Activated T-cell treated with anti-CD3 and anti-CD28 coated beads, Interleukin-2, amount 50 U/mL, for 48 hours (primary cell): Measurements from ENCODE around the gene ITSN2.

Experiments used
- DNase-seq, 2 experiments: peaks; one replicate each; pipeline ENCODE4 v3.0.0-alpha.2; 2020

The ITSN2 gene

DNA sequence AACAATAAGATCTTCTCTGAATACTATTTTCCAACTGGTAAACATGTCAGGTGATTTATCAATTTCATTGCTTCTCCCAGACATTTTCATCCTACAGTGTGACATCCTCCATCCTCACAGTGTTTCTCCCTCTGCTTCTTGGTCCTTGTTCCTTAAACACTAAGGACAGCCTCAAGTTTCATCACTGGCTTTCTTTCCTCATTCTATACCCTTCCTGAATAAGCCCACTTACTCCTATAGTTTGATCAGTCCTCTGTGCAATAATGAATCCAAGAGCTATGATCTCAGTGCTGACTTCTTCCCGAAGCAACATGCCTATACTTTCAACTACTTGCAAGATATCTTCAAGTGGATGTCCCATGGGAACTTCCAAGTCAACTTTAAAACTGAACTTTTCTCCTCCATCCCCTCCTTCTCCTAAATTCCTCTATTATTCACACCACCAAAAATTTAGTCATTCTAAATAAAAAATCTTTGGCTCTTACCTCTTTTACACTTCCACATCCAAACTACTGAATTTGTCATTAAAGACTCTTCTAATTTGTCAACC lies 97.8 kb downstream of the ITSN2 start:
- DNase-seq, result no peak

DNA sequence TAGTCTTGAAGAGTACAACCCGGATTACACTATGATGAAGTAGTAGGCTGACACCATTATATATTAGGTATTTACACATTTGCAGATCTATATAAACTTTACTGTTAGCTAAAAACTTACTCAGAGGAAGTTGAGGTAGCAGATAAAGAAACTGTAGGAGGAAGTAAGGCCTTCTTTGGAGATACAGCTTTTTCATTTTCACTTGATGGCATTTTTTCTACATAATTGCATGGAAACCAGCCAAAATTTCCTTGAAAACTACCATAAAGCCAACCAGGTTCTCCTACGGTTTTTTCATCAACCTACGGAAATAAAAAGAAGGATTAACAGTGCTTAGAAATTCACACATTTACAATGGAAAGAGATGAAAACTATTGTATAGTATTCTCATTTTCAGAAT lies 98.9 kb downstream of the ITSN2 start:
- no peak for DNase-seq

DNA sequence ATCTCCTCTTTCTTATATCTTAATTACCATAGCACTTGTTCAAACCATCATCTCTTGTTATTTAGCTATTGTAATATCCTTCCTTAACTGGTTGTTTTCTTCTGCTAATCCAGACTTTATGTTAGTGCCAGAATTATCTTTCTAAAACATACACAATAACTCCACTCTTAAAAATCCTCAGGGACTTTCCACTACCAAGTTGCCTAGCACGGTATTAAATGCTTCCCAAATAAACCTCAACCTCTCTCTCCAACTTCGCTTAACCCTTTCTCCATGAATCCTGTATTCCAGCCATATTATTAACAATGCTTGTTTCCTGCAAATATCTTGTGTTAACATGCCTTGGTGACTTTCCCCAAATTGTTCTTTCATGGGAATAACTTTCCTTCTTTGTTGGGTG lies 101.0 kb downstream of the ITSN2 start:
- no peak for DNase-seq

DNA sequence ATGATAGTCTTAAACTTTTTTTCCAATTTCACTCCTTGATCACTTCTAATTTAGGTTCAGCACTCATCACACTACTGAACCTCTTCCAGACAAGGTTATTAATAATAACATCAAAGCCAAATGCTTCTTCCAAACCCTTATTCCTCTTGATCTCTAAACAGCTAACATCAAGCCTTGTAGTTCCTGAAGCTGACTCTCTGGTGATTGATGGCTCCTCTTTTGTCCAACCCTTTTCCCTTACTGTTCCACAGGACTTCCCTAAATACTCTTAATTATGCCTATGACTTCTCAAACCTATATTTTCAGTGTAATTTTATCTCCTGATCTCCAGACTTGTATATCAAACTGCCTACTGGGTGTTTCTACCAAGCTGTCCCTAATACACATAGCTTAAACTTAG lies 101.6 kb downstream of the ITSN2 start:
- no peak for DNase-seq

DNA sequence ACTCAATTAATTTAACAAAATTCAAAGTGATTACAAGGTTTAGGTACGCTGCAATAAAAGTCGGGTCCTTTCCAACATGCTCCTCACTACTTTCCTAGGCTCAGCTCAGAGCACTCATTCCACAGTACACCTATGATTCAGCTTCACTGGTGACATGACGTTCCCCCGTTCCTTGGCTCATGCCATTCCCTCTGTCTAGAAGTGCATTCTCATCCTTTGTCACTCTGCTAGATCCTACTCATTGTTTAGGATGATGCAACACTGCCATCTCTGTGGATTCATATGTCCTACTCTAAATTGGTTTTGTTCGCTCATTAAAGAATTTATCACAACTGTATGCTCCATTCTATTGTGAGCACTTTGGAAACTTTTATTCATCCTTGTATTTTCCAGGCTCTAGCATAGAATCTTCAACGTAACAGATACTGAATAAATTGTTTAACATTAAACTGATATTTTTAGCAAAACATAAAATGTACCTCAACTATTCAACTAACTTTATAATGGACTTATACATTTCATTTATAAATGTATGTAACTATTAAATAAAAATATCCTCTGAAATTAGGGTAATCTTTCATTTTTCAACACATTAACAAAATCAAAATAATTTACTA lies 106.9 kb downstream of the ITSN2 start:
- DNase-seq, result no peak

DNA sequence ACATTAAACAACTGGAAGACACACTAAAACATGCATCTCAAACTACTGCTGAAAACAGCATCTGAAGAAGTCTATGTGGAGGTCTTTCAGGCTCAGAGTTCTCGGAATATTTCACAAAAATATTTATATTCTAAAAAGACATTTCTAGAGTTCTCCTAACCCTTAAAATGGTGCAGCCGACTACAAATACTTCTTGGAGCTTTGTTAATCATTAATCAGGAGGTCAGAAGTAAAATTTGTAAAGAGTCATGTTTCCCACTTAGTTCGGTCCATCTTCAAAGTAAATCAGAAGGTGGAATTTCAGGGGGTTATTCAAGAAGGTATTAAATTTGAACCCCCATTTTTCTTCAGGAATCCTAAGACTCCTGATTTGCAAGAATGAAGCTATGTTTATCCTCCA lies 112.7 kb downstream of the ITSN2 start:
- no peak for DNase-seq

DNA sequence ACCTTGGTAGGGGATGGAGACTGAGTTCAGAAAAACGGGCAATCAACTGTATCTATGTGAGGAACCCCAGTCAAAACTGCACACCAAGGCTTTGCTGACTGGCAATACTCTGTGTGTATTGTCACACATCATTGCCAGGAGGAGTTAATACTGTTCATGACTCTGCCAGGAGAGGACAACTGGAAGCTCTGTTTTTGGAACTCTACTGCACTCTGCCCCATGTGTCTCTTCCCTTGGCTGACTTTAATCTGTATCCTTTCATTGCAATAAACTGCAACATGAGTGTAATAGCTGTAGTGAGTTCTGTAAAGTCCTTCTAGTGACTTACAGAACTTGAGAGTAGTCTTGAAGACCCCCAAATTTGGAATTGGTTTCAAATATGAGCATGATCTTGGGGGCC lies 113.2 kb downstream of the ITSN2 start:
- no peak for DNase-seq

DNA sequence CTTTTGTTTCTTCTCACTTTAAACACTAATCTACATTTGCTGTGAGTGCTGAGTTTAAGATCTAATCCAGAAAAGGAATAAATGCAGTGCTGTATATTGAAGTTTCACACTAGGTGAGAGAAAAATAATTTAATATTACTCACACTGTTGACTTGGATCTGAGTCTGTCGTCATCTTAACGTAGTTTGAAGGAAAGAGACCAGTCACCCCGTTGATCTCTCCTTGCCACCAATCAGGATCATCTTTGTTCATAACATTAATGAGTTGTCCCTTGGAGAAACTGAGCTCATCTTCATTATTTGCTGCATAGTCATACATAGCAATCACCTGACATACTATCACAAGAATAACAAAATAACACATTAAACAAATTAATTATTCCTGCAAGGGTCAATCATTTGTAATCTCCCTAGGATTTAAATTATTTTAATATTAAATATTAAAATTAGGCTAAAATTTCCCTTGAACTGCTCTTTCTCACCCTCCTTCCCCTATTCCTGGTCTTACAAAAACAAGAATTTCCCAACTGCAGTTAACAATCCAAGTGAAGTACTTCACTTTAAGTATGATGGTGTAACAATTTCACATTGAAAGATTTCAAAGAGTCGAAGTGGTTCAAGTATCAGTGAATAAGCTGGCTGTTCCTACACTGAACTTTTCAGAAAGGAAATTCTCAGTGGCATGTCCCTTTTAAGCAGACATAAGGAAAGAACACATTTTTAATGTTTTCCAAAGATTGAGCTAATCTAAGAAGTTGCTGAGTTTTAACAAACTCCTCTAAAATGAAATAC lies 114.2 kb downstream of the ITSN2 start:
- DNase-seq, result no peak

DNA sequence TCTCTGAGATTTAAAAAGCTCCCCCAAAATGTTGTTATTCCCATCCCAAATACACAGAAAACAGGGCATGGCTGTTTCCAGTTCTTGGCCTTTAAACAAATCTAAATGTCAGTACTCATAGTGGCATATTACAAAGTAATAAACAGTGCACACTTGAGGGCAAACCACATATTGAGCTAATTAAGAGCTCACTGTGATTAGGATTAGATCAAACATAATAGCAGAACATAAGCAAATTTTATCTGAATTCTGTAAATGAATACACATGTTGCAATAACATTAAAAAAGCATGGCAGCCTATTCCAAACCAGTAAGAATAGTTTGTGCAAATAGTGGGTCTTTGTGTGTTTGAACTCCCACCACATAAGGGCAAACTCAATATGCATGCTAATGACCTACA lies 118.8 kb downstream of the ITSN2 start:
- DNase-seq, result no peak

DNA sequence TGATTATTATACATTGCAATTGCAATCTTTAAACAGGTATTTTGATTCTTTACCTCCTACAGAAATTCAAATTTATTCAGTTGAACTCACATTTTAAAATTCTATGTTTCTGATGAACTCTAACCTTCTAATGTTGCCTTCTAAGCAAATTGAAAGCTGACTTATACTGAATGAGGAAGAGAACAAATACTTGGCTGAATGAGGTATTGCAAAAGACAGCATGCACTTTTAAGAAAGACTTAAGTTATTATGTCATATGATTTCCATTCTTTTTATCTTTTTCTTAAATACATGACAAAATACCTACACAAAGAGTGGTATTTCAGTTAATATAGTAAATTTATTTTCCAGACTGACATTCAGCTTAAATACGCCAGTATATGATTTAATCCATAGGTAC lies 120.8 kb downstream of the ITSN2 start:
- DNase-seq, result no peak

DNA sequence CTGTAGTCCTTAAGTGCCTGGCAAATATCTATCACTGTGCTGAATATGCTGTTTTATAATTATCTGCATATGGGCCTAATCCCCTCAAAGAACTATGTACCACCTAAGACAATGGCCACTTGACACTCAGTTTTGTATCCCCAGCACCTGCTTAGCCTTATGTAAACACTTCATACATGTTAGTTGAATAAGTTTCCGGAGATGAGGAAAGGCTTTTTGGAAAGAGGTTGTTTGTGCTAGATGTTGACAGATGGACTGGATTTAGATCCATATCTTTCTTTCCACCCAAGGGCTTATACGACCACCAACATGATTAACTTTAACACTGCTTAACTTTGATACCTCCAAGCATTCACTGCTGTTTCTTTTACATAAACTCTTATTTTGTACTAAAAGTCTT lies 122.2 kb downstream of the ITSN2 start:
- no peak for DNase-seq

DNA sequence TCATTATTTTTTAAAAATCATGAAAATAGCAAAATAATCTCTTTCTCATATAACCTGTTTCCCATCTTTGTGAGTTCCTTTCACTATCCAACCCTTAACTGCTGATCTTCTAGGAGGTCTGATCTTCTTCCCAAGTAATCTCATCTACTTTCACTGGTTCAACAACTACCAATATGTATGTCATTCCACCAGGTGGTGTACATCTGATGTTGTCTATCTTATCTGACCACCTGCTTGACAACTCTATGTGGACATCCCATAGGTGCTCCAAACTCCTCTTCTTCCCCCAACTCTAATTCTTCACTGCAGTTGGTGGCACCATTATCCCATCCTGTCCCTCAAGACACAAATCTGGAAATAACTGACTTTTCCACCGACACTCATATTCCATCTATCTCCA lies 123.0 kb downstream of the ITSN2 start:
- no peak for DNase-seq

DNA sequence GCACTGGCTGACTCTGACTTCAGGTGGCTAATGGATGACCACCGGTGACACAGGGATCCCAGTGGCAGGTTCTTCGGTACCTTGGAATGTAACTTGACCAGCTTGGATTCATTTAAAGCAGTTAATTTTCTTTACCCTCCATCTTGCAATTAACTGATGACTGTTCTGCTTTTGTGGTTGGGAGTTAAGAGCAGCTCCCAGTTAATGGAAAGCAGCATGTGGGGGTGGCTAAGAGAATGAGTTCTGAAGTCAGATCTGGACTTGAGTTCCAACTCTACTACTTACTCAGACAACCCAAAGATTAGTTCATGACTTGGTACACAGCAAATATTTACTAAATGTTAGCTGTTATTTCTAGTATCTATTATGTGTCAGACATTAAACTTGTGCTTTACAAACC lies 127.0 kb downstream of the ITSN2 start:
- DNase-seq, result no peak

DNA sequence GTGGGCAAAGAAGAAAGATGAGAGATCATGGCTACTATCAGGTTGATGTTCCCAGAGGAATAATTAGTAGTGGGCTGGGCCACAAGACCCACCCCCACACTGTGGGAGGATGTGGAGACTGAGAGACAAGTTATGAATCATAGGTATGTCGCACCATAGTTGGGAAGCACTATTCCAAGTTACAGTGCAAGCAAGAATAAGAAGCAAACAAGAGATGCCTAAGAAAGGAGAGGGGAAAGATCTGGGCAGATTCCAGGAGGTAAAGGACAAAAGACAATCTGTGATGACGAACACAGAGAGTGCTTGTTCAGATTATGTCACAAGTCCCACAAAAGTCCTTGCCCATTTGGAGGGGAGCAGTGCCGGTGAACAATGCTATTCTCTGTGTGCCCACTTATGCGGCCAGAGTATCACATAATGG lies 128.9 kb downstream of the ITSN2 start:
- DNase-seq, result no peak

DNA sequence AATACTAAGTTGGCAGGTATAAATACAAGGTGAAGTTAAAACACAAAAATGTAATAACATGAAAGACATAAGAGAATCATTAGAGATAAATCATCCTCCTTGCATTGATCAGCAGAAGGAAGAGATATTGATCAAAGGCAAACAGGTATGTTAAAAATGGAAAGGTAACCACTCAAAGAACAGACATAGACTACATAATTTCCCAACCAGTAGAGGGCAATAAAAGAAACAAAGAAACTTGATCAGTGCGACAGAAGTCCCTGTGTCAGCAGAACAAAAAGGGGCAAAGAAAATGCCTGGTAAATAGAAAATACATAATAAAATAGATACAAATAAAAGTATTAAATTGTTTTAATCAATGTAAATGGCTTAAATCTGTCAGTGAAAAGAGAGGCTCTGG lies 131.9 kb downstream of the ITSN2 start:
- no peak for DNase-seq

DNA sequence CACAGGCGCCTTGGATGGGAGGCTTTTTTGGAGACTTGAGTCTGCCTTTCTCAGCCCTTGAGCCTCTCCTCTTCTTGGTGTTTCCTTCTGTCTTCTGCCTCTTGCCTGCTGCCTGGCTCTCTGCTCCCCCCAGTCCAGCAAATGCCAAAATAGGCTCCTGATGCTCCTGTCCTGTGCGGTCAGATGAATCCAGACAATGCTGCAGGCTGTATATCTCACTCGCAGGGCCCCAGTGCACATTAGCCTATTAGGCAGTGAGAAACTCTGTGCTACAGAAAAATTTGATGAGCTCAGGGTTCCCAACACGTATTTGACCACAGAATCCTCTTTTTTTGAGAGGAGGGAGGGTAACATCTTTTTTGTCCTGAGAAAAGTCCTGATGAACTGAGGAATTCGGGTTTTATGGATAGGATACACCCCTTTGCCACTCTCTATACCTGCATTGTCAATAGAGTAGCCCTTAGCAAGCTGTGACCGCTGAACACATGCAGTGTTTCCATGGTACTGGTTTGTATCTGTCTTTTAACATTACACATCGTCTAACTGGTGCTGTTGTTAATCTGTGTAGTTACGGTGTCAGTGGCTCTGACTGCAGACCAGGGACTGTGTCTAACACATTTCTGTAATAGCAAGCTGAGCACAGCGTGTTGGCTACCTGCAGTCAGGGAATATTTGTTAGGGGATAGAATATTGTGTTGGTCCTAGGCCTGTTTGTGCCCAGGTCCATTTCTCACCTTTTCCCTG lies 134.7 kb downstream of the ITSN2 start:
- no peak for DNase-seq

DNA sequence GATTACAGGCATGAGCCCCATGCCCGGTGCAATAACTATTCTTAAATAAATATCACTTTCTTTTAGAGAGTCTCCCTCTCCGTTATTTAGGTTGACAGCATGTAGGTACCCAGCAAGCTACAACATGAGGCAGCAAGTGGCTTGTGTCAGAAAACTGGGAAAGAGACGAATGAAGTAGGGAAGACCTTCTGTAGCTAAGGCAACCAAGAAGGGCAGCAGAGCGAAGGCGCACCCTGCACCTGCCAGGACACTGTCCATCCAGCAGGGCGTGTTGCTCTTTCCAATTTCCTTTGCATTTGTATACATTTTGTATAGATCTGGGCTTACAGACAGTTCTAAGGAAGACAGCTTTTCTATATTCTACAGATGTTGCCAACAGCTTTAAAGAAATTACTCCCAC lies 137.4 kb downstream of the ITSN2 start:
- DNase-seq, result no peak

DNA sequence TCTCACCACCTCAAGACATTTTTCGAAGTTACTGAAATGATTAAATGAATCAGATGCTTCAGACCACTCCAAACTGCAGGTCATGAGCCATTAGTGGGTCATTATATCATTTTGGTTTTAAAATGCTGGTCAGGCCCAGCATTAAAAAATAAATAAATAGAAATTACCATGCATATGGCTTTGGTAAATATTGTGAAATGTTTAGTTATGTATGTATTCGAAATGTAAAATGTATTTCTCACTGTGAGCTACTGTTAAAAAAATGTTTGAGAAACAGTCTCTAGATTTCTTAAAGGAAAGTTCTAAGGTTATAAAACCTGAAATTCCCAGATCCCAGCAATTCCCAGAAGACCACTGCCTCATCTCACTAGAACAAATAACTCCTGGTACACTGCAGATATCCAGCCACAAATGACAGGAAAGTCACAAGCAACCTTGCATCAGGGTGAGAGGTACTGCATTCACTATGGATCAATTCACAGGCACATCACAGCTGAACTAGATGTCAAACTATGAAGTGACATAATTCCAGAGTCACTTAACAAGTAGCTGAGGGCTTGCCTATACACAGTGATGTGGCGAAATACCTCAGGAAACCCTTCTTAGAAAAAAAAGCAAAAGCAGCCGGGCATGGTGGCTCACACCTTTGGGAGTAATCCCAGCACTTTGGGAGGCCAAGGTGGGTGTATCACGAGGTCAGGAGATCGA lies 138.8 kb downstream of the ITSN2 start:
- DNase-seq, result no peak

DNA sequence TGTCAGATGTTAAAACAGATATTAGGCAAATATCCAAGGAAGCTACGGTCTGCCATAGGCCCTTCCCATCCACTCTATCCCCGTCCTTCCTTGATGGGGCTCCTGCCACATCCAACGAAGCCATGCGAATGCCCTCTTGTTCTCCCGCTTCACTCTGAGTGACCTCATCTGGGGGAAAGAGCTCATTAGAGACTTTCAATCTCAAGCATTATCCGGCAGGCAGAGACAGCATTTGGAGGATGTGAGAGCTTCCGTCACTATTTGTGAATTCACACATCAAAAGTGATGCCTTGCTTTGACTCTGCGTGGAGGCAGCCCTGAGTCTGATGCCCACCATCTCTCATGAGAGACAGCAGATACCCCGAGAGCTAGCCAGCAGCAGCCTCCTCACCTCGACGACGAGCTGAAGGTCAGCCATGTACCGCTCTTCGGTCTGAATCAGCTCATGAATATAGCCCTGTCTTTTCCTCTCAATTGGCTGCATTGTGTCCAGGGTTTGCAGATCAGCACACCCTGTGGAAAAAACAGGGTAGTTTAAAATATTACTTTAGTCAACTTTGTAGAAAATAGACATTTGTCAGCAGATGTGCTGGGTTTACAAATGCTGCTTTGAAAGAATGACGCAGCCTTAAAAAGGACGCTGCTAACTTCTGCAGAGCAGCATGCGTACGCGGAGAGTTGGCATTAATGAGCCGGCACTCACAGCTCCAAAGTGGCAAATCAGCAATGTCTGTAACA lies 139.6 kb downstream of the ITSN2 start:
- no peak for DNase-seq

DNA sequence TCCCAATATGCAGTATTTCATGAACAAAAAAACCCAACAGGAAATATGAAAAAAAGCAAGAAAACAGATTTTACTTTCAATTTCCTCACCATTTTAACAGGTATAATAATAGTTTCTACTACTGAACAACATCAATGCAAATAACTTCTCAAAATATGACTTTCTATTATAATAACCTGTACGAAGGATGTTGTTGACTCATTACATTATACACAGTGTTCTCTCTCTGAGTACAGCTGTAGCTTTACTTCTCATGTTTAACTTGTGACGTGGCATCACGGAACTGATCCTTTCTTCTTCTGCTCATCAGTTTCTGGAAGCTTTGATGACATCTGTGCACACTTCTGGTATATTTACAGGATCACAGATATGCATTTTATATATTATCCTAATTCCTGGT lies 145.5 kb downstream of the ITSN2 start:
- DNase-seq, result no peak

DNA sequence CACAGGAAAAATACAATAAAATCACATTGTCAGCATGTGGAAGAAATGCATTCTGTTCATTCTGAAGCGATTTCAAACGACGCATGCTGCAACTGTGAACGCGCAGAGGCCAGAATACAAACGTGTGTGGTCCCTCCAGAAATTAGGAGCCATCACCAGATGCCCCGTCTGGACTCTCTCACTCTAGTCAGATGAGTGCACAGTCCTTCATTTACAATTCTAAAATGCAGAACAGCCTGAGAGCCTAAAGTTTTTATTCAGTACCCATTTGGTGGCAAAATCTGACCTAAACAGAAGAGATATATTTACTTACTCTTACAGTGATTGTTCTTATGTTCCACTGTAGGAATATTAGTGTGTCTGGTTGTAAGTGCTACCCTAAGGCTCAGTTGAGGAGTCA lies 148.9 kb downstream of the ITSN2 start:
- DNase-seq, result no peak

DNA sequence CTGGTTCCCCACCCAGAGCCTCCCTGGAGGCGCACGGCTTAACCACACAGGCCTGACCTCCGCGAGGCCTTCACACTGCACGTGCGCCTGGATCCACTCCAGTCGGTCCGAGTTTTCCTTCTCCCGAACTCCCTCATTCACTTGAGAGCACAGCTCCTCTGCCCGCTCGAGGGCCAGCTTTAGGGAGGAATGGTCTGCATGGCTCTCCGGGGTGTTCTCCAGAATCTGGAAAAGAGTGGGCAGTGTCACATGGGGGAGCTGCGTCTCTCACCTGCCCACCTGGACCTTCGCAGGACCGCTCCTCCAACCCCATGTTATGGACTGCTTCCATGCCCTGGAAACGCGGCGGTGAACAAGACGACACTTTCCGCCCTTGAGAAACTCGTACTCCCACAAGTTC lies 149.6 kb downstream of the ITSN2 start:
- no peak for DNase-seq

DNA sequence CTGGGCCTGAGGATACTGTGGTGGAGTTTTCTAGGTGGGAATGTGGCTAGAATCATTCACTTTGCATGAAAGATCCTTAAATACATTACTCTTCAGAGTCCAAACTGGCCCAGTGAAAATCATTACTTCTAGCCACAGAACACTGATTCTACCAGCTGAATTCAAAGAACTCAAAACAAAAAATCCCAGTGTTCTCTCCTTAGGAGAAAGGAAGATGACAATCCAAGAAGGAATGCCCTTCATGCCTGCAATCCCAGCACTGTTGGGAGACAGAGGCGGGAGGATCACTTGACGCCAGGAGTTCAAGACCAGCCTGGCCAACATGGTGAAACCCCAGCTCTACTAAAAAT lies 150.3 kb downstream of the ITSN2 start:
- no peak for DNase-seq
